Upper lobe of left lung (tissue), 6 donors: ENCODE results near the gene WIPF1. TPM values are rescaled to one million over a fixed set of nuclear protein-coding genes. Genes with fewer than 3 reads are reported as not detected.

Experiments used
- ATAC-seq, 2 donors: fragments of 200-7000 bp; cut with Tn5 transposase; one replicate each; pipeline ENCODE4 v1.9.1; 2022; ENCODE audit warnings: mild to moderate bottlenecking in 2 of 2, moderate library complexity in 2 of 2; ENCODE audit not compliant: low FRiP score in 2 of 2
- DNase-seq, 2 donors: peaks; one replicate each; pipeline ENCODE4 v3.0.0-alpha.2; 2019 to 2020
- H3K27ac ChIP-seq, 4 donors: fragments of 200-600 bp; sonication (generic); one replicate each; pipeline ENCODE4 v1.5.1; 2016 to 2019
- H3K27me3 ChIP-seq, 4 donors: fragments of 200-600 bp; sonication (generic); one replicate each; pipeline ENCODE4 v1.5.1; 2017 to 2019
- H3K36me3 ChIP-seq, 4 donors: fragments of 200-600 bp; sonication (generic); one replicate each; pipeline ENCODE4 v1.5.1; 2016 to 2019
- H3K4me1 ChIP-seq, 4 donors: fragments of 200-600 bp; sonication (generic); one replicate each; pipeline ENCODE4 v1.5.1; 2018 to 2019
- H3K4me3 ChIP-seq, 4 donors: fragments of 200-600 bp; sonication (generic); one replicate each; pipeline ENCODE4 v1.5.1; 2017 to 2019; ENCODE audit warnings: mild to moderate bottlenecking in 2 of 4, moderate library complexity in 1 of 4
- H3K9me3 ChIP-seq, 4 donors: fragments of 200-600 bp; sonication (generic); one replicate each; pipeline ENCODE4 v1.5.1; 2018 to 2019
- CTCF ChIP-seq, 6 experiments: fragments of 450-650 bp in 4 of 6; fragments of 200-600 bp in 2 of 6; sonication (generic) in 2 of 6; IDR thresholded peaks; one replicate each; pipeline ENCODE4 v1.5.1; 2016 to 2019; ENCODE audit warnings: antibody characterized with exemption in 6 of 6
- EP300 ChIP-seq, 4 donors: sonication (generic); formaldehyde crosslinking; IDR thresholded peaks; one replicate each; pipeline ENCODE4 v1.5.1; 2017; ENCODE audit warnings: antibody characterized with exemption in 4 of 4, control low read depth in 2 of 4
- POLR2A ChIP-seq, 4 donors: fragments of 450-650 bp; IDR thresholded peaks; one replicate each; pipeline ENCODE4 v1.5.1; 2016 to 2017; ENCODE audit warnings: antibody characterized with exemption in 4 of 4, mild to moderate bottlenecking in 2 of 4
- POLR2AphosphoS5 ChIP-seq, 2 donors: sonication (generic); formaldehyde crosslinking; IDR thresholded peaks; one replicate each; pipeline ENCODE4 v1.5.1; 2017; ENCODE audit warnings: antibody characterized with exemption in 2 of 2
- WGBS, 2 donors: methylation state at CpG; one replicate each; pipeline ENCODE4 v1.1.5; 2017 to 2018; 5-methylcytosine and 5-hydroxymethylcytosine counted together
- total RNA-seq, 6 donors: library from RNA; depleted of rRNA in 4 of 6; stranded (reverse); fragments of >200 nt in 4 of 6; gene quantifications; one replicate each; pipeline versions ENCODE4 v1.1.0 to v1.2.1, GENCODE V29; 2016 to 2021
- donor health status: DM: no; HTN: no; CAD: no; lungs with moderate emphysema.
- donor health status: DM: no; HTN: yes; CAD: no; lungs with severe emphysema.

Gene WIPF1
- total RNA-seq, 6 donors from 2014 or later, result 25.1 to 79.0 (median 48.9) TPM

DNA sequence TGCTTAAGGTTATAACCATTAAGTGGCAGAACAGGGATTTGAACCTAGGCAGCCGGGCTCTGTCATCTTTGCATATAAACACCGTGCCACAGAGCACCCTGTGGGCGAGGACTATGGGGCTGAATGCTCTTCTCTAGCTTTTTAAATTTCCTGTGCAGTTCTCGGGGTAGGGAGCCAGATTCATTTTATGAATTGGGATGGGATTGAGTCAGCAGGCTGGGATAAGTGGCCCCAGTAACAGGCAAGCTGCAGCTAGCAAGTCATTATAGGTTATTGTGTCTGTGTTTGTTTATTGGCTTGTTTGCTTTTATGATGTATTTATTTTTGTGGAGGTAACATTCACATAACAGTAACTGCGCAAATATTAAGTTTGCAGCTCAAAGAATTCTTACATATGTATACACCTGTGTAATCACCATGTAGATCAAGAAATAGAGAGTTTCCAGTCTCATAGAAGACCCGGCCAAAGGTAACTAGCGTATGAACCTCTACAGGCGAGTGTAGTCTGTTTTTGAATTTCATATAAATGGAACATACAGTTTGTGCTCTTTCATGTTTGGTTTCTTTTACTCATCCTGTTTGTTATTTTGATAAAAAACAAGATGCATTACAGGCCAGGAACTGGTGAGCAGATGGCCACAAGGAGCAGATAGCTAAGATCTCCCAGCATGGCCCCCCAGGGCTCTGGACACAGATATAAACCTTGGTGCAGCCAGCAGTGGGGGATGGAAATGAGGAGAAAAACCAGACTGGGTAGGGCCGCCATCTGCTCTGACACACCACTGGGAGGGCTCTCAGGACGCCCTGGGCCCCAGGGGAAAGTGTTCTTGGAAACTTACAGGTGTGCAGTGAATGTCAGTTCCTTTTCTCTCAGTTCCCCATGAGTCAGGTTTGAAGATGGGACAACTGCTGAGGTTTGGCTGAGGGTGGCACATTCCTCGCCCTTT is 61.6 kb downstream of the WIPF1 start:
- Histone ChIP-seq H3K27ac (no peak overlapping the region), H3K27me3 (no peaks in the 10 kb centered on the region), H3K9me3 (no peaks in the 10 kb centered on the region), H3K36me3 (no peaks in the 10 kb centered on the region), H3K4me1 (no peaks in the 10 kb centered on the region), H3K4me3 (no peak overlapping the region)
- TF ChIP-seq EP300 (IDR thresholded peaks at IDR 0.05), result no peak
- TF ChIP-seq POLR2AphosphoS5 (IDR thresholded peaks at IDR 0.05), result no peak
- TF ChIP-seq CTCF (IDR thresholded peaks at IDR 0.05), result no peak
- no peak for TF ChIP-seq POLR2A (IDR thresholded peaks at IDR 0.05)
- 92 to 94% methylated on average over 11 of the region's 11 CpGs for WGBS, 2 donors
- ATAC-seq, result no peak
- DNase-seq, result no peak

DNA sequence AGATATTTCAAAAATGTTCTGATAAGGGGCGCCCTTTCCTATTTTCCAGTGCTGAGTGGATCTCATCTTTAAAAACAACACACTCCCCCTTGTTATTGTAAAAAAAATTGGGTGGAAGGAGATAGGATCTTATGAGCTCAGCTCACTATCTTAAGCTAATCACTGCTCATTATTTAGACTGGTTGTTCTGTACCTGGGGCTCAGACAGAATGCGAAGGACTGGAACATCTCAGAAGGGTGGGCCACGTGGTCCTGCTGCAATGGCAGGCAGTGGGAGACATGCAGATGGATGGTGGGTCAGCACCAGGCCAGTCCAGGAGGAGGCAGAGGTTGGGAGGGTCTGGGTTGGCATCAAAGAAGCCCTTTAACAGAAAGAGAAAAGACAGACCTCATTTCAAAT is 62.5 kb downstream of the WIPF1 start:
- TF ChIP-seq EP300 (IDR thresholded peaks at IDR 0.05), result no peak
- TF ChIP-seq POLR2A (IDR thresholded peaks at IDR 0.05), result no peak
- no peak for TF ChIP-seq CTCF (IDR thresholded peaks at IDR 0.05)
- no peak for TF ChIP-seq POLR2AphosphoS5 (IDR thresholded peaks at IDR 0.05)
- no peaks in the 10 kb centered on the region for H3K9me3 ChIP-seq
- no peak for ATAC-seq
- H3K27ac ChIP-seq, result no peak overlapping the region
- H3K4me1 ChIP-seq, result no peaks in the 10 kb centered on the region
- no peaks in the 10 kb centered on the region for H3K36me3 ChIP-seq
- no peak for DNase-seq
- no peak overlapping the region for H3K4me3 ChIP-seq
- 81 to 88% methylated on average over 3 of the region's 3 CpGs for WGBS, 2 donors
- H3K27me3 ChIP-seq, result no peaks in the 10 kb centered on the region

DNA sequence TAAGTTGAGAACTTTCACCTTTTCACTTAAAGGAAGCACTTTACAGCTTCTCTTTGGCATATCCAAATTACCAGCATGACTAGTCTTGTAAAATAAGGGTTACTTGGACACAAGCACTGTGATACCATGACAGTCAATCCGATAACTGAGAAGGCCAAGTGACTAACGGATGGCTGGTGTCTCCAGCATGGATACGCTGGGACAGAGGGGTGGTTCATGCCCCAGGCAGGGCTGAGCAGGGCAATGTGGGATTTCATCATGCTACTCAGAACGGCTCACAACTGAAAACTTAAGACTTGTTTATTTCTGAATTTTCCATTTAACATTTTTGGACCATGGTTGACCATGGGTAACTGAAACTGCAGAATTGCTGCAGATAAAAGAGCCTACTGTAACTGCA is 67.7 kb downstream of the WIPF1 start:
- H3K4me3 ChIP-seq, result no peak overlapping the region
- H3K4me1 ChIP-seq, result no peaks in the 10 kb centered on the region
- no peak for ATAC-seq
- TF ChIP-seq POLR2A (IDR thresholded peaks at IDR 0.05) (no peak), CTCF (IDR thresholded peaks at IDR 0.05) (no peak), EP300 (IDR thresholded peaks at IDR 0.05) (no peak), POLR2AphosphoS5 (IDR thresholded peaks at IDR 0.05) (no peak)
- H3K36me3 ChIP-seq, result no peaks in the 10 kb centered on the region
- H3K27ac ChIP-seq, result no peak overlapping the region
- DNase-seq, result no peak
- no peaks in the 10 kb centered on the region for H3K9me3 ChIP-seq
- H3K27me3 ChIP-seq, result no peaks in the 10 kb centered on the region
- 82 to 100% methylated on average over 4 of the region's 4 CpGs for WGBS, 2 donors

GRCh38 chr2:174527959-174528358 is 69.6 kb downstream of the WIPF1 start:
- no peak overlapping the region for H3K27ac ChIP-seq
- H3K4me1 ChIP-seq, result no peaks in the 10 kb centered on the region
- no peak for DNase-seq
- H3K27me3 ChIP-seq, result no peaks in the 10 kb centered on the region
- no peak for ATAC-seq
- no peak overlapping the region for H3K4me3 ChIP-seq
- TF ChIP-seq CTCF (IDR thresholded peaks at IDR 0.05) (no peak), POLR2A (IDR thresholded peaks at IDR 0.05) (no peak), EP300 (IDR thresholded peaks at IDR 0.05) (no peak), POLR2AphosphoS5 (IDR thresholded peaks at IDR 0.05) (no peak)
- no peaks in the 10 kb centered on the region for H3K36me3 ChIP-seq
- no peaks in the 10 kb centered on the region for H3K9me3 ChIP-seq
- WGBS, 2 donors, result 93 to 95% methylated on average over 3 of the region's 3 CpGs
